Neural progenitor cell (in vitro differentiated cells): ENCODE results near the gene CADM1.

ENCODE experiments used
- EZH2 ChIP-seq: fragments of 200-600 bp; sonication (generic); IDR thresholded peaks from 2 replicates; pipeline ENCODE4 v1.6.1; 2017; ENCODE audit warnings: antibody characterized with exemption, mild to moderate bottlenecking, moderate library complexity
- EZH2phosphoT487 ChIP-seq: fragments of 200-600 bp; sonication (generic); IDR thresholded peaks from 2 replicates; pipeline ENCODE4 v1.6.1; 2017; ENCODE audit warnings: antibody characterized with exemption
- TF ChIP-seq, protein P1 (sequence below): fragments of 200-600 bp; sonication (generic); IDR thresholded peaks from 2 replicates; pipeline ENCODE4 v1.5.1; 2017; ENCODE audit warnings: antibody characterized with exemption, mild to moderate bottlenecking

DNA sequence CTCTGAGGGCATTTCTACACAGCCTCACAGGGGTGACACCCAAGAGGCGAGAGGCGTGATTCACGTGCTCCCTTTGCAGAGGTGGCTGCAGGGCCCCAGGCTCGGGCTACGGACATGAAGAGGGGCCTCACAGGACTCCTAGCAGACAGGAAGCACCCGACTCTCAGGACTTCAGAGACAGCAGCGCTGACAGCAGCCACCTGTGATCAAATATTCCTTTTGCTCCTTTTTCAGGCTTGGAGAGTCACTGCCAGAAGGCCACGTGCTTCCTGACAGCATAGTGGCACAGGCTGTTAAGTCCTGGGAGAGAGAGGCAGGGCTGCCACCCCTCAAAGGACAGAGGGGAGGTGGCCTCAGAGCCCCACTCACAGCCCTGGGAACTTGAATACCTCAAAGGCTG is 348.9 kb downstream of the CADM1 start:
- TF ChIP-seq EZH2 (no peak), EZH2phosphoT487 (no peak)
- TF ChIP-seq, protein P1, sequence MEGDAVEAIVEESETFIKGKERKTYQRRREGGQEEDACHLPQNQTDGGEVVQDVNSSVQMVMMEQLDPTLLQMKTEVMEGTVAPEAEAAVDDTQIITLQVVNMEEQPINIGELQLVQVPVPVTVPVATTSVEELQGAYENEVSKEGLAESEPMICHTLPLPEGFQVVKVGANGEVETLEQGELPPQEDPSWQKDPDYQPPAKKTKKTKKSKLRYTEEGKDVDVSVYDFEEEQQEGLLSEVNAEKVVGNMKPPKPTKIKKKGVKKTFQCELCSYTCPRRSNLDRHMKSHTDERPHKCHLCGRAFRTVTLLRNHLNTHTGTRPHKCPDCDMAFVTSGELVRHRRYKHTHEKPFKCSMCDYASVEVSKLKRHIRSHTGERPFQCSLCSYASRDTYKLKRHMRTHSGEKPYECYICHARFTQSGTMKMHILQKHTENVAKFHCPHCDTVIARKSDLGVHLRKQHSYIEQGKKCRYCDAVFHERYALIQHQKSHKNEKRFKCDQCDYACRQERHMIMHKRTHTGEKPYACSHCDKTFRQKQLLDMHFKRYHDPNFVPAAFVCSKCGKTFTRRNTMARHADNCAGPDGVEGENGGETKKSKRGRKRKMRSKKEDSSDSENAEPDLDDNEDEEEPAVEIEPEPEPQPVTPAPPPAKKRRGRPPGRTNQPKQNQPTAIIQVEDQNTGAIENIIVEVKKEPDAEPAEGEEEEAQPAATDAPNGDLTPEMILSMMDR, result no peak
